Activated CD4-positive, alpha-beta memory T cell treated with anti-CD3 and anti-CD28 coated beads for 36 hours (primary cell): ENCODE measurements around the gene ANKRD10. TPM values are rescaled to one million over a fixed set of nuclear protein-coding genes. Genes with fewer than 3 reads are reported as not detected.
"Not testable (repeated sequence)": the region's sequence is repeated elsewhere in the genome, so short reads cannot be mapped to it uniquely, and the experiment has no call there.

Source experiments
- CTCF ChIA-PET: fragments of 350-600 bp; sonication (Branson Sonifier 250); formaldehyde crosslinking; loops from one replicate; lab custom pipeline; 2021; ENCODE audit warnings: antibody characterized with exemption, inconsistent platforms; lab: Charles Lee
- POLR2A ChIA-PET: fragments of 350-600 bp; sonication (Branson Sonifier 250); formaldehyde crosslinking; loops from one replicate; lab custom pipeline; 2021; ENCODE audit warnings: antibody characterized with exemption; lab: Charles Lee
- DNase-seq: peaks from one replicate; pipeline ENCODE4 v3.0.0-alpha.2; 2020
- H3K27ac Mint-ChIP-seq: one replicate; pipeline ENCODE4 v1.8.0; 2021; ENCODE audit warnings: mixed read lengths
- H3K27me3 Mint-ChIP-seq: one replicate; pipeline ENCODE4 v1.8.0; 2021; ENCODE audit warnings: mixed read lengths
- H3K36me3 Mint-ChIP-seq: one replicate; pipeline ENCODE4 v1.8.0; 2021; ENCODE audit warnings: mixed read lengths
- H3K4me1 Mint-ChIP-seq: one replicate; pipeline ENCODE4 v1.8.0; 2021; ENCODE audit warnings: low read depth, mixed read lengths
- H3K4me3 Mint-ChIP-seq: one replicate; pipeline ENCODE4 v1.8.0; 2021; ENCODE audit warnings: mild to moderate bottlenecking, mixed read lengths
- H3K9me3 Mint-ChIP-seq: one replicate; pipeline ENCODE4 v1.8.0; 2021; ENCODE audit warnings: mixed read lengths
- intact Hi-C: fragments of 100-400 bp; cut with micrococcal nuclease; formaldehyde crosslinking; loops from one replicate; pipeline ENCODE4 v1.15.1; 2023
- total RNA-seq, 2 experiments: library from RNA; stranded (reverse); gene quantifications; one replicate each; pipeline ENCODE4 v1.2.3, GENCODE V29; 2021

ANKRD10 gene
- total RNA-seq, 2 experiments from 2014 or later, result 83.9 to 97.8 TPM

DNA sequence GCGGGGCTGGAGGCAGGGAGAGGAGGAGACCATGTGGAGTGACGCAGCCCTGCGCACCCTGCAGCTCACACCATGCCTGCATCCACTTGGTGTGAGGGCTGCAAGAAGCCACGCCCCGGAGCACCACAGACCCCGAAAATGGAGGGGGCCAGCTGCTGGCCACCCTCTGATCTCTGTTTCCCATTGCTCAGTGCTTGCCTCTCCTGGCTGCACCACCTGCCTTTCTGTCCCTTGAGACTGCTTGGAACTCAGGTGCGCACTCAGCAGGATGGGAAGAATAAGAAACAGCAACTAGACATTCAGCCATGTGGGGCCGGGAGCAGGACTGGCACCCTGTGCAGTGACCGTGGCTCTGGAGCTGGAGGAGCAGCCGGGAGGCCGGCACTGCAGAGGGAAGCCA lies 64.0 kb downstream of the ANKRD10 start:
- DNase-seq, result no peak
- H3K27me3 Mint-ChIP-seq, result peaks cover 15% of the 10 kb centered on the region
- ChIA-PET CTCF (no interaction called here), POLR2A (no interaction called here)
- H3K9me3 Mint-ChIP-seq, result no peaks in the 10 kb centered on the region
- no peaks in the 10 kb centered on the region for H3K36me3 Mint-ChIP-seq
- no peak overlapping the region for H3K27ac Mint-ChIP-seq
- intact Hi-C loops, result no loop called here
- no peak overlapping the region for H3K4me3 Mint-ChIP-seq
- no peaks in the 10 kb centered on the region for H3K4me1 Mint-ChIP-seq

DNA sequence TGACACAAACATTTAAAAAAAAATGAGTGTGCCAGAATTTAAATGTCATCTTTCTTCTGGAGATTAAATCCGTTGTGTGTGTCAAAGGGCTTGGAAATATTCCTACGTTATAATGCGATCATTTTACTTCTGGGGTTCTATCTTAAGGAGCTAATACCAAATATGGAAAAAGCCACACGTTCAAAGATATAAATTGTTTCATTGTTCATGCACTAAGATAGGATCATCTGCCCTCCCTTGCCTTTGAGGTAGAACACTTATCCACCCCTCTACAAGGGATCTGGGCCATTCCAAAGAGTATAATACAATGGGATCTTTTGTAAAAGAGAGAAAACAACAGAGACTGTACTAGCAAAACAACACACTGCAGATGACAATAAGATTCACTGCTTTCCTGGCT lies 64.9 kb downstream of the ANKRD10 start:
- Mint-ChIP-seq H3K4me1 (no peaks in the 10 kb centered on the region), H3K9me3 (no peaks in the 10 kb centered on the region), H3K36me3 (no peaks in the 10 kb centered on the region), H3K27me3 (peaks cover 19% of the 10 kb centered on the region), H3K27ac (no peak overlapping the region), H3K4me3 (no peak overlapping the region)
- ChIA-PET CTCF (no interaction called here), POLR2A (no interaction called here)
- intact Hi-C loops, result no loop called here
- no peak for DNase-seq

DNA sequence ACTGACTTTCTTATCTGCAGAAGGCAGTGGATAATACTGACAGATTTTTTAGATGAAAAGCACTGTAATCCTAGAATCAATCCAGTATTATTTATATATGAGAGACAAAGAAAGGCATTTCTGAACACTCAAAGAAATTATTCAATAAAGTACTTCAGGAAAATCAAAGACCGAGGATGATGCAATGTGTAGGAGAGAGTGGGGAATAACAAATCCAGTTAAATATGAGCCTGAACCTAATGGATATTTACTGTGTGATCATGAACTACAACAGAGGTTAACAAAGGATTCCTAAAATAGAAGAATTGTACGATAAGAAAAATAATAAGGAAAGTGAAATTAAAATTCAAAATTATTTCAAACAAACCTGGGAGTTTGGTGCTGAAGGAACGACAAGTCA lies 69.3 kb downstream of the ANKRD10 start:
- Mint-ChIP-seq H3K27me3 (peaks cover 40% of the 10 kb centered on the region), H3K27ac (no peak overlapping the region), H3K36me3 (no peaks in the 10 kb centered on the region), H3K9me3 (no peaks in the 10 kb centered on the region), H3K4me3 (no peak overlapping the region), H3K4me1 (no peaks in the 10 kb centered on the region)
- intact Hi-C loops, result no loop called here
- ChIA-PET POLR2A (no interaction called here), CTCF (no interaction called here)
- DNase-seq, result no peak

GRCh38 chr13:110841846-110842245 lies 73.0 kb downstream of the ANKRD10 start:
- no peaks in the 10 kb centered on the region for H3K36me3 Mint-ChIP-seq
- no peaks in the 10 kb centered on the region for H3K9me3 Mint-ChIP-seq
- intact Hi-C loops, result no loop called here
- no peak overlapping the region for H3K4me3 Mint-ChIP-seq
- H3K27ac Mint-ChIP-seq, result no peak overlapping the region
- ChIA-PET CTCF (no interaction called here), POLR2A (no interaction called here)
- no peak for DNase-seq
- H3K27me3 Mint-ChIP-seq, result peaks cover 31% of the 10 kb centered on the region
- H3K4me1 Mint-ChIP-seq, result no peaks in the 10 kb centered on the region

GRCh38 chr13:110841406-110841805 lies 73.5 kb downstream of the ANKRD10 start:
- Mint-ChIP-seq H3K4me3 (no peak overlapping the region), H3K4me1 (no peaks in the 10 kb centered on the region), H3K27ac (no peak overlapping the region), H3K27me3 (peaks cover 31% of the 10 kb centered on the region), H3K9me3 (no peaks in the 10 kb centered on the region), H3K36me3 (no peaks in the 10 kb centered on the region)
- ChIA-PET CTCF (no interaction called here), POLR2A (no interaction called here)
- no peak for DNase-seq
- intact Hi-C loops, result no loop called here

- no peaks in the 10 kb centered on the region for H3K9me3 Mint-ChIP-seq
- ChIA-PET POLR2A (no interaction called here), CTCF (no interaction called here)
- H3K4me3 Mint-ChIP-seq, result no peak overlapping the region
- H3K36me3 Mint-ChIP-seq, result no peaks in the 10 kb centered on the region
- no peak overlapping the region for H3K27ac Mint-ChIP-seq
- no peaks in the 10 kb centered on the region for H3K4me1 Mint-ChIP-seq
- no peak for DNase-seq
- H3K27me3 Mint-ChIP-seq, result peaks cover 18% of the 10 kb centered on the region
- intact Hi-C loops, result no loop called here
These were observed 75.9 kb downstream of the ANKRD10 start for GRCh38 chr13:110838867-110839538.

GRCh38 chr13:110838116-110838515 lies 76.8 kb downstream of the ANKRD10 start:
- H3K36me3 Mint-ChIP-seq, result no peaks in the 10 kb centered on the region
- CTCF ChIA-PET, result no interaction called here
- no peaks in the 10 kb centered on the region for H3K4me1 Mint-ChIP-seq
- no peak overlapping the region for H3K27ac Mint-ChIP-seq
- intact Hi-C loops, result no loop called here
- H3K4me3 Mint-ChIP-seq, result no peak overlapping the region
- no peak for DNase-seq
- POLR2A ChIA-PET, result no interaction called here
- H3K27me3 Mint-ChIP-seq, result peaks cover 11% of the 10 kb centered on the region
- no peaks in the 10 kb centered on the region for H3K9me3 Mint-ChIP-seq

- H3K9me3 Mint-ChIP-seq, H3K4me3 Mint-ChIP-seq, H3K36me3 Mint-ChIP-seq, intact Hi-C loops, CTCF ChIA-PET, H3K27me3 Mint-ChIP-seq, POLR2A ChIA-PET, H3K4me1 Mint-ChIP-seq, DNase-seq, H3K27ac Mint-ChIP-seq: not testable (repeated sequence)
These were observed 77.3 kb downstream of the ANKRD10 start for GRCh38 chr13:110837397-110838061.

DNA sequence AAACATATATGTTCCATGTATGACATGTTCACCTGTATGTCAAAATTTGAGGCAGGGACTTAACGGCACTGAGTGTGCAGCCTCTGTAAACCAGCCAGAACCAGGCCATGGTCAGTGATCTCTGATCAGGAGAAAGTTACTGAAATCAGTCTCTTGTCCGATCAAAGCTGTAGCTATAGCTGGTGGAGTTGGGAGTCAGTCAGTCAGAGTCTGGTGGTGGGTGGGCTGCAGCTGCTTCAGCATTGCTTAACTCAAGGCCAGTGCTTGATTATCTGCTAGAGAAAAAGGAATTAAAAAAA lies 78.3 kb downstream of the ANKRD10 start:
- no peak for DNase-seq
- Mint-ChIP-seq H3K27me3 (peaks cover 5% of the 10 kb centered on the region), H3K4me3 (no peak overlapping the region), H3K4me1 (no peaks in the 10 kb centered on the region), H3K9me3 (no peaks in the 10 kb centered on the region), H3K27ac (no peak overlapping the region), H3K36me3 (no peaks in the 10 kb centered on the region)
- ChIA-PET CTCF (no interaction called here), POLR2A (no interaction called here)
- intact Hi-C loops, result no loop called here

GRCh38 chr13:110835721-110836604 lies 78.9 kb downstream of the ANKRD10 start:
- Mint-ChIP-seq H3K27ac (no peak overlapping the region), H3K4me3 (no peak overlapping the region), H3K9me3 (no peaks in the 10 kb centered on the region), H3K4me1 (no peaks in the 10 kb centered on the region), H3K27me3 (peaks cover 5% of the 10 kb centered on the region), H3K36me3 (no peaks in the 10 kb centered on the region)
- no peak for DNase-seq
- ChIA-PET POLR2A (no interaction called here), CTCF (no interaction called here)
- intact Hi-C loops, result no loop called here

DNA sequence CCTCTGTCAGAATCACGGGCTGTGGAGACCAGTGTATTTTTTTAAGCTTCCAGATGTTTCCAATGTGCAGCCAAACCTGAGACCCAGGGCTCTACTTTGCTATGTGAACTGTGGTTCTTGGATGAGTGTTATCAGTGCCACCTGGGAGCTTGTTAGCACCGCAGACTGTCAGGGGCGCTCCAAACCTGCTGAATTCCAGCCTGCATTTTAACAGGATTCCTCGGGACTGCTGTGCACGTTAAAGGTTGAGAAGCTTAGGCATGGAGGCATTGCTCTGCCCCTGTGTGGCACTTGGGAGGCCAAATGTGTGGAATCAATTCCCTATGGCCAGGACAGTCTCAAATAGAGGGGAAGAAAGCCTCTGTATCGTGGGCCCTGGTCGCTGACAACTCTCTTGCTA lies 80.3 kb downstream of the ANKRD10 start:
- Mint-ChIP-seq H3K27me3 (peaks cover 8% of the 10 kb centered on the region), H3K36me3 (no peaks in the 10 kb centered on the region), H3K4me3 (no peak overlapping the region), H3K9me3 (no peaks in the 10 kb centered on the region), H3K4me1 (no peaks in the 10 kb centered on the region), H3K27ac (no peak overlapping the region)
- POLR2A ChIA-PET, result no interaction called here
- DNase-seq, result no peak
- intact Hi-C loops, result no loop called here
- CTCF ChIA-PET, result interaction anchor here (0.9 kb wide), 1 partner anchor 81 kb away, joined by 4 read pairs; the partner anchor contains the start of gene ANKRD10

GRCh38 chr13:110832531-110832930 lies 82.3 kb downstream of the ANKRD10 start:
- Mint-ChIP-seq H3K27ac (no peak overlapping the region), H3K36me3 (no peaks in the 10 kb centered on the region), H3K9me3 (no peaks in the 10 kb centered on the region), H3K27me3 (peaks cover 8% of the 10 kb centered on the region), H3K4me3 (no peak overlapping the region), H3K4me1 (no peaks in the 10 kb centered on the region)
- POLR2A ChIA-PET, result no interaction called here
- CTCF ChIA-PET, result no interaction called here
- DNase-seq, result no peak
- intact Hi-C loops, result no loop called here
